Vagina (tissue), 2 donors: ENCODE results near the gene RAC2. TPM values are rescaled to one million over a fixed set of nuclear protein-coding genes. Genes with fewer than 3 reads are reported as not detected.

Source experiments
- DNase-seq, 2 donors: peaks; one replicate each; pipeline ENCODE4 v3.0.0-alpha.2; 2017; ENCODE audit errors: extremely low spot score in 2 of 2
- H3K27ac ChIP-seq: fragments of 200-600 bp; sonication (generic); one replicate; pipeline ENCODE4 v1.5.1; 2019
- H3K27me3 ChIP-seq: fragments of 200-600 bp; sonication (generic); one replicate; pipeline ENCODE4 v1.5.1; 2019
- H3K36me3 ChIP-seq, 2 donors: fragments of 200-600 bp; sonication (generic); one replicate each; pipeline ENCODE4 v1.5.1; 2017 to 2019
- H3K4me1 ChIP-seq: fragments of 200-600 bp; sonication (generic); one replicate; pipeline ENCODE4 v1.5.1; 2019
- H3K4me3 ChIP-seq, 2 donors: fragments of 200-600 bp; sonication (generic); 1 replicate in 1 of 2; 2 replicates in 1 of 2; pipeline ENCODE4 v1.5.1; 2016 to 2019
- H3K9me3 ChIP-seq: fragments of 200-600 bp; sonication (generic); one replicate; pipeline ENCODE4 v1.5.1; 2019
- CTCF ChIP-seq, 3 experiments: fragments of 450-650 bp in 2 of 3; fragments of 200-600 bp in 1 of 3; sonication (generic) in 1 of 3; IDR thresholded peaks; one replicate each; pipeline ENCODE4 v1.5.1; 2017 to 2019; ENCODE audit warnings: antibody characterized with exemption in 3 of 3, mild to moderate bottlenecking in 2 of 3, moderate library complexity in 2 of 3
- POLR2A ChIP-seq, 2 donors: fragments of 450-650 bp; IDR thresholded peaks; one replicate each; pipeline ENCODE4 v1.6.1; 2017; ENCODE audit warnings: antibody characterized with exemption in 2 of 2, mild to moderate bottlenecking in 2 of 2, moderate library complexity in 2 of 2
- POLR2AphosphoS5 ChIP-seq, 2 donors: sonication (generic); formaldehyde crosslinking; IDR thresholded peaks; one replicate each; pipeline ENCODE4 v1.9.0; 2017; ENCODE audit warnings: antibody characterized with exemption in 2 of 2, mild to moderate bottlenecking in 2 of 2, low read depth in 1 of 2; ENCODE audit not compliant: insufficient read depth in 1 of 2
- intact Hi-C: fragments of 100-400 bp; cut with DNase I; formaldehyde crosslinking; loops from one replicate; pipeline ENCODE4 v1.15.1; 2023
- total RNA-seq: library from RNA; depleted of rRNA; stranded (reverse); fragments of >200 nt; gene quantifications from one replicate; pipeline ENCODE4 v1.2.3, GENCODE V29; 2016

RAC2 gene
- total RNA-seq, 1 donor from 2014 or later: 15.7 TPM

- H3K4me1 ChIP-seq: no peaks in the 10 kb centered on the region
- intact Hi-C loops: no loop called here
- DNase-seq: no peak
- no peak overlapping the region for H3K27ac ChIP-seq
- H3K4me3 ChIP-seq: no peak overlapping the region
- no peaks in the 10 kb centered on the region for H3K27me3 ChIP-seq
- TF ChIP-seq POLR2A (IDR thresholded peaks at IDR 0.05) (no peak), POLR2AphosphoS5 (IDR thresholded peaks at IDR 0.05; ENCODE audit: insufficient read depth in 1 of 2, low read depth in 1 of 2) (no peak)
- no peaks in the 10 kb centered on the region for H3K36me3 ChIP-seq
- no peaks in the 10 kb centered on the region for H3K9me3 ChIP-seq
These were observed 31.6 kb upstream of the RAC2 start for GRCh38 chr22:37275622-37276021.

DNA sequence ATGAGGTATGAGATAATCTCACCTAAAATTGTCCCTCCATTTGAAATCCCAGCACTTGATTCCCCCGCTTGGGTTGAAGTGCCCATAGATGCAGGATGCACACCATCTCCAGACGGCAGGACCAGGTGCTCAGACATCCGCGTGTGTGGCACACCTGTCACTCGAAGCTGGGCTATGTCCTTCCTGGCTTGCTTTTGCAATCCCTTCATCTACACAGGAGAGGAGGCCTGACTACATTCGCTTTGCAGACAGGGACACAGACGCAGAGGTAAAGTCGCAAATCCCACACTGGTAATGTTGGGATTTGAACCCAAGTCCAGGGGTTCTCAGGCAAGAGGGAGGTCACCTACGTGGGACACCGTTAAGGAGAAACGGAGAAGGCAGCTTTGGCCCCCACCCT is 31.1 kb upstream of the RAC2 start:
- Histone ChIP-seq H3K27ac (no peak overlapping the region), H3K4me1 (no peaks in the 10 kb centered on the region), H3K9me3 (no peaks in the 10 kb centered on the region), H3K4me3 (no peak overlapping the region), H3K27me3 (no peaks in the 10 kb centered on the region), H3K36me3 (no peaks in the 10 kb centered on the region)
- TF ChIP-seq POLR2AphosphoS5 (IDR thresholded peaks at IDR 0.05; ENCODE audit: insufficient read depth in 1 of 2, low read depth in 1 of 2) (no peak), POLR2A (IDR thresholded peaks at IDR 0.05) (no peak), CTCF (IDR thresholded peaks at IDR 0.05) (no peak)
- intact Hi-C loops: no loop called here
- no peak for DNase-seq

- no peaks in the 10 kb centered on the region for H3K9me3 ChIP-seq
- TF ChIP-seq POLR2AphosphoS5 (IDR thresholded peaks at IDR 0.05; ENCODE audit: insufficient read depth in 1 of 2, low read depth in 1 of 2) (no peak), CTCF (IDR thresholded peaks at IDR 0.05) (no peak), POLR2A (IDR thresholded peaks at IDR 0.05) (no peak)
- no peak for DNase-seq
- no peaks in the 10 kb centered on the region for H3K36me3 ChIP-seq
- no peaks in the 10 kb centered on the region for H3K27me3 ChIP-seq
- H3K4me1 ChIP-seq: no peaks in the 10 kb centered on the region
- no peak overlapping the region for H3K4me3 ChIP-seq
- intact Hi-C loops: no loop called here
- no peak overlapping the region for H3K27ac ChIP-seq
These were observed 30.4 kb upstream of the RAC2 start for GRCh38 chr22:37274380-37274862.

- no peaks in the 10 kb centered on the region for H3K36me3 ChIP-seq
- intact Hi-C loops: no loop called here
- H3K4me1 ChIP-seq: no peaks in the 10 kb centered on the region
- H3K4me3 ChIP-seq: no peak overlapping the region
- TF ChIP-seq POLR2A (IDR thresholded peaks at IDR 0.05) (no peak), POLR2AphosphoS5 (IDR thresholded peaks at IDR 0.05; ENCODE audit: insufficient read depth in 1 of 2, low read depth in 1 of 2) (no peak), CTCF (IDR thresholded peaks at IDR 0.05) (no peak)
- no peaks in the 10 kb centered on the region for H3K27me3 ChIP-seq
- no peak overlapping the region for H3K27ac ChIP-seq
- H3K9me3 ChIP-seq: no peaks in the 10 kb centered on the region
- no peak for DNase-seq
These were observed 29.8 kb upstream of the RAC2 start for GRCh38 chr22:37273846-37274225.

GRCh38 chr22:37273126-37273845 is 29.2 kb upstream of the RAC2 start:
- no peaks in the 10 kb centered on the region for H3K4me1 ChIP-seq
- TF ChIP-seq CTCF (IDR thresholded peaks at IDR 0.05) (no peak), POLR2A (IDR thresholded peaks at IDR 0.05) (no peak), POLR2AphosphoS5 (IDR thresholded peaks at IDR 0.05; ENCODE audit: insufficient read depth in 1 of 2, low read depth in 1 of 2) (no peak)
- no peaks in the 10 kb centered on the region for H3K27me3 ChIP-seq
- no peaks in the 10 kb centered on the region for H3K36me3 ChIP-seq
- H3K27ac ChIP-seq: no peak overlapping the region
- no peak overlapping the region for H3K4me3 ChIP-seq
- intact Hi-C loops: no loop called here
- no peak for DNase-seq
- no peaks in the 10 kb centered on the region for H3K9me3 ChIP-seq
